Measurements from ENCODE around the gene TRIM7.
A peak's percentile ranks its signal among the peaks of the same experiment; 100 is the strongest.

The TRIM7 gene

GRCh38 chr5:181168595-181169118, 36.3 kb downstream of the TRIM7 start:
- H3K27me3 ChIP-seq (ENCODE audit: control insufficient read depth, low read length): no peaks in the 10 kb centered on the region
- no peak for TF ChIP-seq EZH2phosphoT487 (IDR thresholded peaks at IDR 0.05; ENCODE audit: borderline replicate concordance, low read length)
- TF ChIP-seq, protein P1, sequence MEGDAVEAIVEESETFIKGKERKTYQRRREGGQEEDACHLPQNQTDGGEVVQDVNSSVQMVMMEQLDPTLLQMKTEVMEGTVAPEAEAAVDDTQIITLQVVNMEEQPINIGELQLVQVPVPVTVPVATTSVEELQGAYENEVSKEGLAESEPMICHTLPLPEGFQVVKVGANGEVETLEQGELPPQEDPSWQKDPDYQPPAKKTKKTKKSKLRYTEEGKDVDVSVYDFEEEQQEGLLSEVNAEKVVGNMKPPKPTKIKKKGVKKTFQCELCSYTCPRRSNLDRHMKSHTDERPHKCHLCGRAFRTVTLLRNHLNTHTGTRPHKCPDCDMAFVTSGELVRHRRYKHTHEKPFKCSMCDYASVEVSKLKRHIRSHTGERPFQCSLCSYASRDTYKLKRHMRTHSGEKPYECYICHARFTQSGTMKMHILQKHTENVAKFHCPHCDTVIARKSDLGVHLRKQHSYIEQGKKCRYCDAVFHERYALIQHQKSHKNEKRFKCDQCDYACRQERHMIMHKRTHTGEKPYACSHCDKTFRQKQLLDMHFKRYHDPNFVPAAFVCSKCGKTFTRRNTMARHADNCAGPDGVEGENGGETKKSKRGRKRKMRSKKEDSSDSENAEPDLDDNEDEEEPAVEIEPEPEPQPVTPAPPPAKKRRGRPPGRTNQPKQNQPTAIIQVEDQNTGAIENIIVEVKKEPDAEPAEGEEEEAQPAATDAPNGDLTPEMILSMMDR (IDR thresholded peaks at IDR 0.05; ENCODE audit: low read depth, low read length, poor library complexity, severe bottlenecking): no peak
- H3K4me2 ChIP-seq (ENCODE audit: low read length): peak overlapping the region; percentile 76
- peak overlapping the region; percentile 62 for H3K4me3 ChIP-seq (ENCODE audit: low read length)
- peaks cover 80% of the 10 kb centered on the region for H3K4me1 ChIP-seq (ENCODE audit: control insufficient read depth, low read length)
- no peaks in the 10 kb centered on the region for H3K79me2 ChIP-seq (ENCODE audit: control insufficient read depth, low read length)
- no peaks in the 10 kb centered on the region for H3K9me2 ChIP-seq (replicated peaks; ENCODE audit: control insufficient read depth, low read length)
- H3F3A ChIP-seq (ENCODE audit: control insufficient read depth, insufficient read depth): peaks cover 27% of the 10 kb centered on the region
- no peaks in the 10 kb centered on the region for H3K36me3 ChIP-seq (ENCODE audit: control insufficient read depth, low read length)
- H3K9me3 ChIP-seq (ENCODE audit: control insufficient read depth, insufficient read depth, low read length): no peaks in the 10 kb centered on the region
- H3K27ac ChIP-seq (ENCODE audit: low read depth, low read length): 0 out of 2 replicates have a peak overlapping the region, but pooled peaks have one; percentile 80
- no peaks in the 10 kb centered on the region for H4K20me1 ChIP-seq (ENCODE audit: control insufficient read depth, insufficient read depth, low read depth, low read length)

- peak overlapping the region; percentile 62 for H3K4me3 ChIP-seq (ENCODE audit: low read length)
- no peaks in the 10 kb centered on the region for H3K27me3 ChIP-seq (ENCODE audit: control insufficient read depth, low read length)
- peak overlapping the region; percentile 80 for H3K27ac ChIP-seq (ENCODE audit: low read depth, low read length)
- H3K36me3 ChIP-seq (ENCODE audit: control insufficient read depth, low read length): no peaks in the 10 kb centered on the region
- H3K4me1 ChIP-seq (ENCODE audit: control insufficient read depth, low read length): peaks cover 82% of the 10 kb centered on the region
- no peaks in the 10 kb centered on the region for H3K79me2 ChIP-seq (ENCODE audit: control insufficient read depth, low read length)
- peak overlapping the region; percentile 76 for H3K4me2 ChIP-seq (ENCODE audit: low read length)
- H3K9me3 ChIP-seq (ENCODE audit: control insufficient read depth, insufficient read depth, low read length): no peaks in the 10 kb centered on the region
- peaks cover 28% of the 10 kb centered on the region for H3F3A ChIP-seq (ENCODE audit: control insufficient read depth, insufficient read depth)
- H3K9me2 ChIP-seq (replicated peaks; ENCODE audit: control insufficient read depth, low read length): no peaks in the 10 kb centered on the region
- no peak for TF ChIP-seq EZH2phosphoT487 (IDR thresholded peaks at IDR 0.05; ENCODE audit: borderline replicate concordance, low read length)
- TF ChIP-seq, protein P1 (IDR thresholded peaks at IDR 0.05; ENCODE audit: low read depth, low read length, poor library complexity, severe bottlenecking): peak; percentile 92
- H4K20me1 ChIP-seq (ENCODE audit: control insufficient read depth, insufficient read depth, low read depth, low read length): no peaks in the 10 kb centered on the region
These were observed 37.0 kb downstream of the TRIM7 start for GRCh38 chr5:181167814-181168488.

DNA sequence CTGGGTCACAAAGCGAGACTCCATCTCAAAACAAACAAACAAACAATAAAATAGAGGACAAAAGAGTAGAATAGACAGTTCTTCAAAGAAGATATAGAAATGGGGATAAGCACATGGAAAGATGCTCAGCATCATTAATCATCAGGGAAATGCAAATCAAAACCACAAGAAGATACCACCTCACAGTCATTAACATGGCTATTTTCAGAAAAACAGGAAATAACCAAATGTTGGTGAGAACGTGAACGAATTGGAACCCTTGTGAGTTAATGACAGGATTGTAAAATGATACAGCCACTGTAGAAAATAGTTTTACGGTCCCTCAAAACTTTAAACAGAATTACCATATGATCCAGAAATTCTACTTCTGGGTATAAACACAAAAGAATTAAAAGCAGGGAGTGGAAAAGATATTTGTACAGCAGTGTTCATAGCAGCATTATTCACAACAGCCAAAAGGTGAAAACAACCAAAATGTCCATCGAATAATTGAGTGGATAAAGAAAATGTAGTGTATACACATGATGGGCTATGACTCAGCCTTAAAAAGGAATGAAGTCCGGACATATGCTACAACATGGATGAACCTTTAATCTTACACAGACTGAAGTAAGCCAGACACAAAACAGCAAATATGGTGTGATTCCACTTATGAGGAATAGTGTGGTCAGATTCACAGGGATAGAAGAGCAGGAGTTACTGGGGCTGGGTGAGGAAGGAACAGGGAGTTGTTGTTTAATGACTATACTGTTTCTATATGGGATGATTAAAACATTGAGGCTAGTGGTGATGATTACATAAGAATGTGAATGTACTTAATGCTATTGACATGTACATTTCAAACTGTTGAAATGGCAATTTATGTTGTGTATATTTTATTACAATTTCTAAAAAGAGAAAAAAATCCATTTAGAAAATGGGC, 37.9 kb downstream of the TRIM7 start:
- Histone ChIP-seq H3F3A (ENCODE audit: control insufficient read depth, insufficient read depth) (peaks cover 23% of the 10 kb centered on the region), H3K27me3 (ENCODE audit: control insufficient read depth, low read length) (no peaks in the 10 kb centered on the region), H4K20me1 (ENCODE audit: control insufficient read depth, insufficient read depth, low read depth, low read length) (no peaks in the 10 kb centered on the region), H3K4me3 (ENCODE audit: low read length) (peak overlapping the region; percentile 62), H3K9me3 (ENCODE audit: control insufficient read depth, insufficient read depth, low read length) (no peaks in the 10 kb centered on the region), H3K4me2 (ENCODE audit: low read length) (peak overlapping the region; percentile 76), H3K9me2 (replicated peaks; ENCODE audit: control insufficient read depth, low read length) (no peaks in the 10 kb centered on the region), H3K36me3 (ENCODE audit: control insufficient read depth, low read length) (no peaks in the 10 kb centered on the region), H3K27ac (ENCODE audit: low read depth, low read length) (peak overlapping the region; percentile 80), H3K4me1 (ENCODE audit: control insufficient read depth, low read length) (peaks cover 75% of the 10 kb centered on the region), H3K79me2 (ENCODE audit: control insufficient read depth, low read length) (no peaks in the 10 kb centered on the region)
- TF ChIP-seq EZH2phosphoT487 (IDR thresholded peaks at IDR 0.05; ENCODE audit: borderline replicate concordance, low read length): no peak
- TF ChIP-seq, protein P1 (IDR thresholded peaks at IDR 0.05; ENCODE audit: low read depth, low read length, poor library complexity, severe bottlenecking): no peak
